Thyroid gland (tissue), 4 donors: ENCODE measurements around the gene PCARE.

Experiments
- POLR2A ChIP-seq, 2 donors: fragments of 450-650 bp; IDR thresholded peaks; one replicate each; pipeline ENCODE4 v1.6.1; 2017; ENCODE audit warnings: antibody characterized with exemption in 2 of 2, mild to moderate bottlenecking in 2 of 2, moderate library complexity in 1 of 2
- TF ChIP-seq, protein P1 (sequence below), 6 experiments: fragments of 200-600 bp in 3 of 6; fragments of 450-650 bp in 3 of 6; sonication (generic) in 3 of 6; IDR thresholded peaks; one replicate each; pipeline ENCODE4 v1.5.1; 2016 to 2019; ENCODE audit warnings: antibody characterized with exemption in 6 of 6, mild to moderate bottlenecking in 2 of 6, inconsistent platforms in 1 of 6, moderate library complexity in 1 of 6

DNA sequence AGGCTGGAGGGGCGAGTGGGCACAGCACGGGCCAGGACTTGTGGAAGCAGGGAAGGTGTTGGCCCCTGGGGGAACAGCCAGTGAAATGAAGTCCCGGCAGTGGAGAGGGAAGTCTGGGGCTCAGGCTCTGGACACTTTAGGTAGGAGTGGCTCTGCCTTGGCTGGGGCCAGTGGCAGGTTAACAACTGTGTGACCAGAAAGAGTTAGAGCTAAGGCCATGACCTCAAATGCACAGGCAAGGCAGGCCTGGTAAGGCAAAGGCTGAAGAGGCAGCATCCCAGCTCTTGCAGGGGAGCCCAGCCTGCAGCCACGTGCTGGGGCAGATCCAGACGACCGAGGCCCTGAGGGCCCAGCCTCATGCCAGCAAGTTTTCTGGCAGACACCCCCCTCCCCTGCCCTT is 21.5 kb downstream of the PCARE start:
- TF ChIP-seq, protein P1, sequence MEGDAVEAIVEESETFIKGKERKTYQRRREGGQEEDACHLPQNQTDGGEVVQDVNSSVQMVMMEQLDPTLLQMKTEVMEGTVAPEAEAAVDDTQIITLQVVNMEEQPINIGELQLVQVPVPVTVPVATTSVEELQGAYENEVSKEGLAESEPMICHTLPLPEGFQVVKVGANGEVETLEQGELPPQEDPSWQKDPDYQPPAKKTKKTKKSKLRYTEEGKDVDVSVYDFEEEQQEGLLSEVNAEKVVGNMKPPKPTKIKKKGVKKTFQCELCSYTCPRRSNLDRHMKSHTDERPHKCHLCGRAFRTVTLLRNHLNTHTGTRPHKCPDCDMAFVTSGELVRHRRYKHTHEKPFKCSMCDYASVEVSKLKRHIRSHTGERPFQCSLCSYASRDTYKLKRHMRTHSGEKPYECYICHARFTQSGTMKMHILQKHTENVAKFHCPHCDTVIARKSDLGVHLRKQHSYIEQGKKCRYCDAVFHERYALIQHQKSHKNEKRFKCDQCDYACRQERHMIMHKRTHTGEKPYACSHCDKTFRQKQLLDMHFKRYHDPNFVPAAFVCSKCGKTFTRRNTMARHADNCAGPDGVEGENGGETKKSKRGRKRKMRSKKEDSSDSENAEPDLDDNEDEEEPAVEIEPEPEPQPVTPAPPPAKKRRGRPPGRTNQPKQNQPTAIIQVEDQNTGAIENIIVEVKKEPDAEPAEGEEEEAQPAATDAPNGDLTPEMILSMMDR (IDR thresholded peaks at IDR 0.05): no peak
- TF ChIP-seq POLR2A (IDR thresholded peaks at IDR 0.05): no peak
